ENCODE data around the gene CELSR3.

Gene CELSR3

GRCh38 chr3:48685603-48686511 lies 23.2 kb upstream of the CELSR3 start, which contains the start of gene NCKIPSD:
TSS of gene NCKIPSD (minus strand) at chr3:48685915. CDS start at chr3:48685807, 108 bp downstream.
- DNase-seq, result peak; percentile 97

- DNase-seq, result no peak
These were observed 22.6 kb upstream of the CELSR3 start for GRCh38 chr3:48685293-48685602.

DNA sequence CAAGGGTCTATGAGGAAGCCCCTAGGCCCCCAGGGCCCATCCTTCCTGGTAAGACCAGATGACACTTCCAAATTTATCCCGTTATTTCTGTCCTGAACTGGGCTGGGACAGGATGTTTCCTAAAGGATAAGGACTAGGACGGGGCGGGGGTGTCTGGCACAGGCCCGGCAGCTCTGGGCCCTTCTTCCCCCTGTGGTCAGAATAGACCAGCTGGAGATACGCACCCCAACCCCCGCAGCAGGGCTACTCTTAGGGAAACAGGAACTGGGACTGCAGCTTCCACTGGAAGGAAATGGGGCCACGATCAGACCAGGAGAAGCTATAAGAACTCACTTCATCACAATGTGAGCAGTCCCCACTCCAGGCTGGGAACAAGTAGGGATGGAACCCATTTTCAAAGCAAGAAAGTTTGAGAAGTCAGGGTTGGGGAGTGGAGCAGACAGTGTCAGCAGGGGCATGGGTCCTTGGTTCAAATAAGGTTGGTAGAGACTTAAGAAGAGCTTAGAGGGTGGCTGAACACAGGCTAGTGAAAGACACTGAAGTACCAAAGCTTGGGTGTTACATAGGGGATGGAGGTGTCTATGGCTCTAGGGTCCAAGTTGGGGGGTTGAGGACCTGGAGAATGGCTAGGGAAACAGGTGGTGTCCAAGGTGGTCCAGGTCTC lies 21.9 kb upstream of the CELSR3 start:
- DNase-seq, result no peak

- DNase-seq, result no peak
These were observed 21.3 kb upstream of the CELSR3 start for GRCh38 chr3:48684054-48684349.

DNA sequence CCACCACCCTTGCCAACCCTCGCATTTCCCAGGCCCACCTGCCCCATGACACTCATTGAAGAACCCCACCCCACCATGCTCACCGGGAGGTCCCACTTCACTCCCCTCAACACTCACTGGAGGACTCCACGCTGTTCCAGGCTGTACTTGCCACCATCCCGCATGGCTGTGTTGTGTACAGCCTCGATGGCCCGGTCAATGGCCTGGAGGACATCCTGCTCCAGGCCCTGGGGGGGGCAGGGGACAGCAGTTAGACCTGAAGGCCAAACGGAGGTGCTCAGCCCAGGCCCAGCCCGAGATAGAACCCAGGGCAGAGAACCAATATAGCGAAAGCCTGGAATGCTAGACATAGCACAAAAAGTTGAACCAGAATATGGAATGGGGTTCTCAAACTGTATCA lies 20.1 kb upstream of the CELSR3 start:
- no peak for DNase-seq

DNA sequence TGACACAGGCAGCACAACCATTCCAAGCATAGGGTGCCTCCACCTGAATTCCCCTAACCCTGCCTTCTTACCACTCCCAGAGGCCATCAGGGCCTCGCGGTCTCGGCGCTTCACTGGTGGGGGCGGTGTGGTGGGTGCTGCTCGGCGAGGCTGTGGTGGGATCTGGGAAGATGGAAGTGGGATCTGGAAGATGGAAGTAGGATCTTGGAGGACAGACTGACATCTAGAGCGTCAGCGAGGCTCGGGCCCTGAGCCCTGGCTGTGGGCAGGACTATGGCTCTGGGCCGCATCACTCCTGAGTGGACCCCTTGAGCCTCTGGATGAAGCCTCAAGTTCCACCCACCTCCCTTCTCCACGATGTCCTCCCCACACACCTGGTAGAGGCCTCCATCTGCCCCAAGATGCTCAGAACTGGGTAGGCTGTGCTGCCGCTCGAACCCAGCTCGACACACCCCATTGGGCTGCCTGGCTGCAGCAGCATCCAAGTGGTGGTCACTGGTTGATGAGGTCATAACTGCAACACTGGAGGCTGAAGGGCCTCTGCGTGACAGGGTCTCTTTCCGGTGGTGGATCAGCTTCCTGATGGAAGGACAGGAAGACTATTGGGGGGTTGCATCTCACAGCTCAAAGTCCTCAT lies 19.4 kb upstream of the CELSR3 start:
- no peak for DNase-seq

GRCh38 chr3:48681541-48681880 lies 18.8 kb upstream of the CELSR3 start:
- DNase-seq, result no peak

DNA sequence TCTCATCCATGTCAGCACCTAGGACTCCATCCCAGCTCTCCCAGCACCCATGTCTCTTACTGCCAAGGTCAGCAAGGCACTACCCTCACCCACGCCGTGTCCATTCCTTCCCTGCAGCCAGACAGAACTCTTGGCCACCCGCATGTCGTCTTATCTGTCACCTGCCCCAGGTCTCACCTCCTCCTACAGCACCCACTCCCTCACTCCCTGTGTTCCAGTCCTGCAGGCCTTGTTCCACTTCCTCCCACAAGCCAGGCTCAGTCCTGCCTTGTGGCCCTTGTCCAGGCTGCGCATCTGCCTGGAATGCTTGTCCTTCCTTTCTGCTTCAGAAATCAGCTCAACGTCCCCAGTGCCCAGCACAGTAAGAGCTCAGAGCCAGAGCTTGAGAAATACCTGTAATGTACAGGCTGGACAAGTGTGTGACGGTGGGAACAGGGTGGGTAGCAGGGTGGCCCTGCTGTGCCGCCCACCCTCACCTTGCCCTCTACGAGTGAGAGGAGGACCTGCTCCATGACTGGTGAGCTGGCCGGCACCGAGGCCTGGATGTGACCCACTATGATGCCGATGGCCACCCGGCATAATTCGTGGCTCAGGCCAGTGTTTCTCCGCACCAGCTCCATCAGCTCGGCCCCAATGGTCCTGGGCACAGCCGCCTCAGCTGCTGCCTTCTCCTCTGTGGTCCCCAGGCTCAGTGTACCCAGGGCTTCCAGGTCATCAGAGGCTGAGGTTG lies 18.3 kb upstream of the CELSR3 start:
- no peak for DNase-seq

DNA sequence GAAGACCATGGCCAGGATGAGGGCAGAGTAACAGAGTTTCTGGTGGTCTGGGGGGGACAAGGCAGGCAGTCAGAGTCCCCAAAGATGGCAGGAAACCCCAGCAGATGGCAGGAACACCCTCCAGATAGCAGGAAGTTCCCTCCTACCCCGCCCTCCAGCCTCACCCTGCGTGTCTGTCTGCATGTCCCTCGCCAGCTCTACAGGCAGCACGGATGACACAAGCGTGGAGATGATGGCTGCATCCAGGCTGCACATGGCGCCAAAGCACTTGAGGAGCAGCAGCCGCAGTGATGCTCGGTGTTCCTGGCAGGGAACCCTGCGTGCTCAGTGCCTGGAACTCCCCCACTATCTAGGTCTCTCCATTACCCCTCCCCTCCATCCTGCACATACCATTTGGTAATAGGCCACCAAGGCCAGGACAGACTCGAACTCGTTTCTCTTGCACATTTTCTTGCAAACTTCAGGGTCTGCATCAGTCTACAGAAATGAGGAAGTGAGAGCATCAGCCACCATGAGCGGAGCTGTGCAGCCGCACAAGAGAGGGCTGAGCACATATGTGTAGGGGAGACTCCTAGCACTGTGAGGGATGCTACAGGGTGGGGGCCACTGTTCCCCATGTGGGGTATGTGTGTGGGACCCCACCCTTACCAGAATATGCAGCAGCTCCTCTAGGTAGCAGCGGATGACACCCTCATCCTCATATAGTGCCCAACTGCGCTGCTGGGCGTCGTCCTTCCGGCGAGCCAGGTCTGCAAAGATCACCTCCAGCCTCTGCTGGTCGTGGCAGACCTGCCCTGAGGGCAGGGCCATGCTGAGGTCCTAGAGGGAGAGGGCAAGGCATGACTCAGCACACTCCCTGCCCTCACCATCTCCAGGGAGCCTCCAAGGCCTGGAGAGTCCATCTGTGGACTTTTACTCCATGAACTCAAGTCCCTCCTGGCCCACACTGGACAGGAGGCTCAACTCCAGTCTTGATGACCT lies 17.0 kb upstream of the CELSR3 start:
- no peak for DNase-seq

DNA sequence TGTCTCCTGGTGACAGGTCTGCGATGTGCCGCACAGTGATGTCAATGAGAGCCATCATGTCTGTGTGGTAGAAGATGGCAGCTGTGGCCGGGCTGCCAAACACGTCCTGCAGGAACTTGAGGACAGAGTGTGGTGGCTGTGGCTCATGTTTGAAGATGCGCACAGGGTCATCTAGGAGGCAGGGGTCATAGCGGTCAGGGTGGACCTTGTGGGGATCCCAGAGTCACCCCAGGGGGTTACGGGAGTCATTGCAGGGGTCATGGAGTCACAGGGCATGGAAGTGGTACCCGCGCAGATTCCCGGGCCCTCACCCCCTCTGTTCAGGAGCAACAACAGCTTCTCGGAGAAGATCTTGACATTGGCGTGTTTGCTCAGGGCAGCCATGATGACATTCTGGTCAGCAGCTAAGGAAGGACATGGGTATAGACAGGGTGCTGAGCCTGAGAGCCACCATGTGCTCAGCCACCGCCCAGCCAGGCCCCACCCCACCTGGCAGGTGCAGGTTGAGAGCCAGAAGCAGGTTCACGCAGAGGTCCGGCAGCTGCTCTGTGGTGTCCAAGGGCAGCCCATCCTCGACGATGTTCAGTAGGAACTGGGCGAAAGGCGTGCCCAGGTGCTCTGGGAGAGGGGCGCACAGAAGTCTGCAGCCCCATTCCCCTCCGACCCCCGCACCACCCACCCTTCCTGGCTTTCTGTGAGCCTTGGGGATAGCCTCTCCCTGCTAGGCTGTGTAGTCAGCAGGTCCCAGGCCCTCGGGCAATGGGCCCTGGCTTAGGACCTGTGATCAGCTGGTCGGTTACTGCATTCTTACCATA lies 16.1 kb upstream of the CELSR3 start:
- no peak for DNase-seq

- no peak for DNase-seq
These were observed 15.4 kb upstream of the CELSR3 start for GRCh38 chr3:48678056-48678455.

DNA sequence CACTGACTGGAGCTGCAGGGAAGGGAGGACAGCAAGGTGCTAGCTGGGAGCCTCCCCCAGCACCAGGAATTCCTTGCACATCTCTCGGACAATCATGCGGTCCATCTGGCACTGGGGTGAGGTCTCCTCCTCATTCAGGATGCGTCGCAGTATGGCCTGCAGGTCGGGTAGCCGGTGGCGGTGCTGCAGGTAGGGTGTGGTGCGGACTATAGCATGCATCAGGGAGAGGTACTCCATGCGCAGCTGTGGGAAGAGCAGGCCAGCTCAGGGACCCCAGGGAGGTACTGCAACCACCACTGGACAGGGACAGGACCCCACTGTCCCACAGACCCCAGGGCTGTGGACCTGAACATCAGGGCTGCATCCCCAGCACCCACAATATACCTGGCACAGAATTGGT lies 11.8 kb upstream of the CELSR3 start:
- DNase-seq, result no peak

GRCh38 chr3:48672522-48672921 lies 9.8 kb upstream of the CELSR3 start:
- no peak for DNase-seq

- no peak for DNase-seq
These were observed 2.2 kb upstream of the CELSR3 start for GRCh38 chr3:48664929-48665328.

GRCh38 chr3:48664313-48664644 lies 1.6 kb upstream of the CELSR3 start:
- no peak for DNase-seq

DNA sequence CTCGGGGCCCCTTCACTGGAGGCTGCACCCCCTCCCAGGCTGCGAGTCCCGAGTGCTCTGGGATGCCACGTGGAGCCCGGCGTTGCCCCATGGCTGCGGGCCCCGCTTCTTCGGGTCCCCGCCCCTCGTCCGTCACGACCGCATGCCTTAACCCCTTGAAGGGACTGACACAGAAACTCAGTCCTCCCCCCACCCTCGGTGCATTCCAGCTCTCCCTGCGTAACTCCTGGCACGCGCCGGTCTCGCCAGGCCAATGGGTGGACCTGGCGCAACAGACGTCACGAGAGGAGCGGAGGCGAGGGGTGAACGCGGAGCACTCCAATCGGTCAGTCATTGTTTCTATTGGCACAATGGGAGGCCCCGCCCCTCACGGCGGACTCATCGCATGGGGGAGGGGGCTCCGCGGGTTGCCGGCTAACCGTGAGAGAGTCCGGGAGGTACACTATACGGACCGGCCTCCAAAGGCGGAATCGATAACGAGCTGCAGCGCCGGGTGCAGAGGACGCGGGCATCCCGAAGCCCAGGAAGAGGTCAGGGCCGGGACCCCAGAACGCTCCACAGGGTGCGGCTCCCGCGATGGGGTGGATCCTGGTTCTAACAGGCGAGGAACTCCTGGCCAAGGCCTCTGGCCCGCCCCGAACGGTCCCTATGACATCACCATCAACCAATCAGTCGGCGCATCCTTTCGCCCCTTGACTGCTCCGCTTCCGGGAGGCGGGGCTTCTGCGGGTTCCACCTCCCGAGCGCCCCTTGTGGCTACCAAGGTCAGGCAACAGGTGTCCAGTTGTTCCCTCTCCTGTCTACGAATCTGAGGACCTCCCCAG lies 1.0 kb upstream of the CELSR3 start:
- DNase-seq, result peak; percentile 96

GRCh38 chr3:48662145-48662752 lies 437 bp downstream of the CELSR3 start:
- no peak for DNase-seq

DNA sequence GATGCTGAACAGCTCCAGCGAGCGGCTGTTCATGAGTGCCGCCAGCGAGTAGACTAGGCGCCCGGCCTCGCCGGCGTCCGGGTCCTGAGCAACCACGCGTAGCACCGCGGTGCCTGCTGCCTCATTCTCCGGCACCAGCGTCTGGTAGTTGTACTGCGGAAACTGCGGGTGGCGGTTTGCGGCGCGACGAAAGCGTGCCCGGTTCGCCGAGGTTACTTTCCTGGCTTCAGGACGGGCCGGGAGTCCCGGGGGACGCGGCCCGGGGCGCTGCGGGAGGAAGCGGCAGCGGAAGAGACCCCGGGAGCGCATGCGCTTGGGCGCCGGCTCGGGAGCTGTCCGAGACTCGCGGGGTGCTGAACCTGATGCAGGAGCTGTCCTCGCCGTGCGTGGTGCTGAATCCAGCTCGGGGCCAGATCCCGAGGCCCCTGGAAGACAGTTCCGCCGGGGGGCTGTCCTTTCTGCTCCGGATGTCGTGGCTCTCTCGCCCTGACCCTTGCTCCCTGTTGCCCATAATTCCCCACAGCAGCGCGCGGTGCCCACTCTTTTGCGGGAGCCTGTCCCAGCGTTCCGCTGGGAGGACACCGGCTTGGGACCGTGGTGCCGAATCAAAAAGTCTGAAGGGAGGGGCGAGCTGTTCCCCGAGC lies 1.1 kb downstream of the CELSR3 start:
- DNase-seq, result peak; percentile 93

- DNase-seq, result no peak
These were observed 1.8 kb downstream of the CELSR3 start for GRCh38 chr3:48660800-48661400.

Measured in activated effector memory CD4-positive, alpha-beta T cell treated with anti-CD3 and anti-CD28 coated beads, Interleukin-2, amount 50 U/mL, for 16 hours (primary cell).